Fibroblast of mammary gland (primary cell): Measurements from ENCODE around the gene SNN.

ENCODE experiments used
- DNase-seq: peaks from one replicate; pipeline ENCODE4 v3.0.0-alpha.2; 2010; ENCODE audit warnings: low read depth
- H3K4me3 ChIP-seq: 2 replicates; pipeline ENCODE4 v1.5.1; 2011; ENCODE audit warnings: low read depth, mild to moderate bottlenecking, low read length, moderate library complexity; ENCODE audit not compliant: control insufficient read depth
- CTCF ChIP-seq: conservative IDR thresholded peaks from 2 replicates; pipeline ENCODE4 v1.5.1; 2011; ENCODE audit warnings: low read depth, low read length, inconsistent platforms; ENCODE audit not compliant: control insufficient read depth, insufficient read depth

The SNN gene

GRCh38 chr16:11719762-11720161 is 51.5 kb downstream of the SNN start:
- DNase-seq: no peak
- no peak overlapping the region for H3K4me3 ChIP-seq
- no peak for TF ChIP-seq CTCF

- TF ChIP-seq CTCF: no peak
- no peak for DNase-seq
- no peak overlapping the region for H3K4me3 ChIP-seq
Observed at GRCh38 chr16:11721781-11722467, 53.7 kb downstream of the SNN start.

- H3K4me3 ChIP-seq: no peak overlapping the region
- DNase-seq: no peak
- no peak for TF ChIP-seq CTCF
Observed at GRCh38 chr16:11722468-11722808, 54.2 kb downstream of the SNN start.

- TF ChIP-seq CTCF: no peak
- no peak for DNase-seq
- no peak overlapping the region for H3K4me3 ChIP-seq
Observed at GRCh38 chr16:11725457-11725856, 57.2 kb downstream of the SNN start.

- no peak for TF ChIP-seq CTCF
- no peak overlapping the region for H3K4me3 ChIP-seq
- no peak for DNase-seq
Observed at GRCh38 chr16:11726008-11726407, 57.8 kb downstream of the SNN start.

GRCh38 chr16:11727796-11728543 is 59.7 kb downstream of the SNN start:
- TF ChIP-seq CTCF: no peak
- H3K4me3 ChIP-seq: no peak overlapping the region
- DNase-seq: no peak
